GM20431 (cell line): ENCODE measurements around the gene ACOT12.

Experiments
- in situ Hi-C: fragments of 300-500 bp; cut with MseI, MboI; formaldehyde crosslinking; loops from one replicate; pipeline ENCODE4 v1.15.0; 2020; ENCODE audit warnings: low sequenced_read_pairs; ENCODE audit not compliant: unreplicated experiment

ACOT12 gene

GRCh38 chr5:81402192-81402930, 8.4 kb upstream of the ACOT12 start:
- in situ Hi-C loops: no loop called here

- in situ Hi-C loops: no loop called here
These were observed 7.3 kb upstream of the ACOT12 start for GRCh38 chr5:81401266-81401665.

GRCh38 chr5:81400375-81400774, 6.4 kb upstream of the ACOT12 start:
- in situ Hi-C loops: no loop called here

- in situ Hi-C loops: no loop called here
These were observed 4.8 kb upstream of the ACOT12 start for GRCh38 chr5:81398741-81399140.

GRCh38 chr5:81397176-81397575, 3.2 kb upstream of the ACOT12 start:
- in situ Hi-C loops: no loop called here

GRCh38 chr5:81395262-81395661, 1.3 kb upstream of the ACOT12 start:
- in situ Hi-C loops: no loop called here

GRCh38 chr5:81393430-81393782, 528 bp downstream of the ACOT12 start:
- in situ Hi-C loops: no loop called here

GRCh38 chr5:81389025-81389424, 4.9 kb downstream of the ACOT12 start:
- in situ Hi-C loops: no loop called here

GRCh38 chr5:81388169-81388568, 5.8 kb downstream of the ACOT12 start:
- in situ Hi-C loops: no loop called here

- in situ Hi-C loops: no loop called here
These were observed 10.1 kb downstream of the ACOT12 start for GRCh38 chr5:81383867-81384266.

GRCh38 chr5:81371354-81371876, 22.5 kb downstream of the ACOT12 start:
- in situ Hi-C loops: no loop called here

- in situ Hi-C loops: no loop called here
These were observed 23.0 kb downstream of the ACOT12 start for GRCh38 chr5:81370912-81371311.

GRCh38 chr5:81365541-81365940, 28.4 kb downstream of the ACOT12 start:
- in situ Hi-C loops: no loop called here

- in situ Hi-C loops: no loop called here
These were observed 30.7 kb downstream of the ACOT12 start for GRCh38 chr5:81363093-81363871.

GRCh38 chr5:81361600-81361999, 32.3 kb downstream of the ACOT12 start:
- in situ Hi-C loops: no loop called here

- in situ Hi-C loops: no loop called here
These were observed 33.3 kb downstream of the ACOT12 start for GRCh38 chr5:81360640-81361039.

GRCh38 chr5:81359881-81360280, 34.1 kb downstream of the ACOT12 start:
- in situ Hi-C loops: no loop called here

GRCh38 chr5:81359108-81359507, 34.8 kb downstream of the ACOT12 start:
- in situ Hi-C loops: no loop called here

GRCh38 chr5:81355291-81356251, 38.4 kb downstream of the ACOT12 start:
- in situ Hi-C loops: no loop called here

- in situ Hi-C loops: no loop called here
These were observed 39.8 kb downstream of the ACOT12 start for GRCh38 chr5:81354093-81354492.
